NCI-H2227 (cell line): ENCODE results near the gene SMYD3.
"Not testable (repeated sequence)": the region's sequence is repeated elsewhere in the genome, so short reads cannot be mapped to it uniquely, and the experiment has no call there.

Experiments
- DNase-seq: peaks from one replicate; lab custom pipeline; 2025; ENCODE audit not compliant: unreplicated experiment; lab: John Stamatoyannopoulos, UW

Gene SMYD3

DNA sequence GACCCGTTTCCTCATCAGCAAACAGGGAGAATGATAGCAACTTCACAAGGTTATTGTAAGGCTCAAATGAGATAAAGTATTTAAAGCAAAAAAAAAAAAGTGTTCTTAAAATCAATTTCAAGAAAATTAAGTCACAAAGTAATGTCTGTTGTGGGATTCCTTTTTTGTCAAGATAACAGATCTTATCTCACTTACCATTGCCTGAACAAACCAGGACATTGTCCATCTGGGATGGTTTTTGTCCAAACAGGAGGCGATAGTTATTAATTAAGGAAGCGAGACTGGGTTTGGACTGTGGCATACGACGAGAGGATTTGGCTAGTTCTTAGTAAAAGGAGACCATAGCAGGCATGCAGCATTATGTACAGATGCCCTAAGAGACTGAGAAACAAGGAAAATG lies 458.4 kb downstream of the SMYD3 start:
- DNase-seq: no peak

DNA sequence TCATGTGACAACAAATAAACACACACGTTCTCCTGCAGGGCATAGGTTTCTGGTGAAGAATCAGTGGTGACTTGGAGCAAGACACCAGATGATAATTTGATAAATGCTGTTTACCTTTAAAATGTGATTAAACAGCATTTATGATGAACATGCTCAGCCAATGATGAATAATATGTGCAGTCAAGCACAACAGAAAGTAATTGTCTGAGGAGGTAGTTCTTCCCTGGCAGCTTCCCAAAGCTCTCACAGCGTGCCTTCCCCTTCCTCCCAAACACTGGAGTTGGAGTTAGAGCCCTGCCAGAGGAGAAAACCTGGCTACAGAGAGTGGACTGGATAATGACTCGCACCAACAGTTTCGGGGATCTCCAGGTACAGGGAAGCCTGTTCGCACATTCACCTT lies 463.5 kb downstream of the SMYD3 start:
- peak; percentile 5 for DNase-seq

DNA sequence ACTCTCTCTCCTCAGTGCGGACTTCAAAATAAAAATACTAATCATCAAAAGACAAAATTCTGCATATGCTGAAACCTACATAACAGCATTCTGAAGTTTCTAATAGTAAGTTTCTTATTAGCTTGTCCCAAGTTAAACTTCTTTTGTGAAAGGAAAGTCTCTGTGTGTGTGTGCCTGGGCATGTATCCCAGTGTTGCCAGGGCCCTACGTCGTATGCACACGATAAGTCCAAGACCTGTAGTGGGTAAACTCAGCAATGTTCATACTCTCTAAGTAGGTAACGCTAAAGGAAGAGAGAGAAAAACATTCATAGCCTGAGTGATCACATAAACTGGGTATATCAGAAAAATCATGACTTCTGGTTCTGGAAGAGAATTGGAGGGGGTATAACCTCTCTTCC lies 465.7 kb downstream of the SMYD3 start:
- DNase-seq: no peak

GRCh38 chr1:246040200-246040890 lies 466.7 kb downstream of the SMYD3 start:
- DNase-seq: no peak

DNA sequence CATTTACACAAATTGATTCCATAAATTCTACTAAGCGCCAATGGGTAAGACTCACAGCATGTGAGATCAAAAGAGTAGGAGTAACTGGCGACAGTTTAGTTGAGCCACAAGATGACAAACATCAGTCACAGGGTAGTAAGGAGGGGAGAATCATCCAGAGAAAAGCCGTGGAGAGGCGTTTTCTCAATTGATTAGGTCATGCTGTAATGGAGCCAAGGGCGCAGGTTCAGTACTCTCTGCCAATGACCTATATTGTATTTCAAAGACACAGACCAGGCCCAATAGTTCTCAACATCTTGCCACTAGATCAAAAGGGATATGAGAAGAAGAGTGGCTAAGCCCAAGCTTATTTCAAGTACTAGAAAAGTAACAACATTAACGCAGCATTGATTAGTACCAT lies 467.5 kb downstream of the SMYD3 start:
- no peak for DNase-seq

GRCh38 chr1:246037832-246038231 lies 469.2 kb downstream of the SMYD3 start:
- DNase-seq: no peak

DNA sequence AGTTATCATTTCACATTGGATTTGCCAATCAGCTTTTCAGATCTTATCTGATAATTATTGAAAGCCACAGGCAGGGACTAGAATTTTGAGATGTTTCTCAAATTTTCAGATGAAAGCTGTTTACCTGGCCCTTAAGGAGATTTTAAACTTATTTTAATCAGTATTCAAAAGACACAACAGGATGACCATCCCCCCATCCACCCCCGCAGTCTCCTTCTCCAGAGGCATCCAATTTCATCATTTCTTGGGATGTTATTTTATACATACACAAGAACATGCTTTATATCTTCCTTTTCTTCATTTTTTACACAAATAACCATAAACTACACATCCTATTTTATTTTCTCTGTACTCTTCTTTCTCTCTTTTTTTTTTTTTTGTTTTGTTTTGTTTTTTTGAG lies 470.9 kb downstream of the SMYD3 start:
- no peak for DNase-seq

DNA sequence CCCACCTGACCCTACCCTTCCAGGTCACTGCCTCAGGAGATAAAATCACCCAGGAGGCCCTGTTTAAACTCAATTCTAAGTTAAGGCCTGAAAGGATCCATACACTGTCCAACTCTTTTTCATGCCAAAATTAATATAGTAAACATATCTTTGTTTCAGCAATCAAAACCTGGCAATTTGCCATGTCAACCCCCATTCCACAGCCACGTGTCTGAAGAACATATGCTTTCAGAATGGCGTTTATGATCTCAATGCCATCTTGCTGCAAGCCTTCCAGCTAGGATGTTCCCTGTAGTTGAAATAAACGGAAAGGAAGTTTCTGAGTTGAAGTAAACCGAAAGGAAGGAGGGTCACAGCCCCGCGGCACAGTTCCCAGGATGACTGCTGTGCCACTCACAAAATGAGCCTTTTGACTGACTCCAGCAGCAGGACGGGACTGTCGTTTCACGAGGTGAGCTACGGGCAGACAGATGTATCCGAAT lies 472.0 kb downstream of the SMYD3 start:
- DNase-seq: no peak

- DNase-seq: no peak
Measured at GRCh38 chr1:246034630-246035029, 472.4 kb downstream of the SMYD3 start.

GRCh38 chr1:246032984-246033383 lies 474.1 kb downstream of the SMYD3 start:
- DNase-seq: no peak

GRCh38 chr1:246032031-246032551 lies 475.0 kb downstream of the SMYD3 start:
- DNase-seq: no peak

GRCh38 chr1:246029616-246030015 lies 477.5 kb downstream of the SMYD3 start:
- DNase-seq: no peak

- not testable (repeated sequence) for DNase-seq
Measured at GRCh38 chr1:246024118-246024517, 483.0 kb downstream of the SMYD3 start.

- DNase-seq: no peak
Measured at GRCh38 chr1:246020211-246020954, 486.7 kb downstream of the SMYD3 start.

- DNase-seq: no peak
Measured at GRCh38 chr1:246018146-246018545, 488.9 kb downstream of the SMYD3 start.

GRCh38 chr1:246012341-246012740 lies 494.7 kb downstream of the SMYD3 start:
- no peak for DNase-seq

DNA sequence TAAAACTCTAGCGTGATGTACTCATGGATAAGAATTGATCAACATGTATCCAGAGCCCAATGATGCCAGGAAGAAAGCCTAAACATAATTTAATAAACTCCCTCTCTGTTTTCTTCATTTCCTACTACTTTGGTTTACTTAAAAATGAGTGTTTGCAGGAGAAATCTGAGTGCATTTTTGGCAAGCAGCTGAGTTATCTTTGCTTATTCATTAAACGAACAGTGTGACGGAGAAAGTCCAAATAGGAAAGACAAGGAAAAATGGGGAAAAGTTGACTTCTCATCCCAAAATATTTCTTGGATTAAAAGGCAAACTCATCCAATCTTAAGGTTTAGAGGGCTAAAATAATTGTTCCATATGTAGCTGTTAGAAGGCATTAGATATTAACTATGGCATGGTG lies 496.7 kb downstream of the SMYD3 start:
- DNase-seq: no peak

DNA sequence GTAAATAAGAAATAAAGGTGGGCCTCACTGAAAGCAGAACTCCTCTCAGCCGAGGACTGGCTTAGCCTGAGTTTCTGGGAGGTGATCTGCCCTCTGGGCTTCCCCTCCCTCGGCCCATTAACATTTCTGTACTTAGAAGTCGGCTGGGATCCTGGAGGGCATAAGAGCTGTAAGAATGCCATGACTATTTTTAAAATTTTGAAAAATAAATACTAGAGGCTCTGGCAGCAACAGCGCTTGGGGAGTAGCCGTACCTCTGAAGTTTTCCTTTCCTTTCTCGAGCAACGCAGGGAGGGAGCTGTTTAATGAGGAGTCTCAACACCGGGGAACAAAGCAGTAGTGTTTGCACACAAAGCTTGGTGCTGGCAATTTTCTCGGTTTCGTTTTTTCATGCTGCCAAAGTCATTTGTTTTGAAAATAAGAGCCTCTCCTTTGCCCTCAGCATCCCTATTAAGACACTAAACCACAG lies 498.7 kb downstream of the SMYD3 start:
- DNase-seq: no peak

- DNase-seq: no peak
Measured at GRCh38 chr1:246005067-246005466, 502.0 kb downstream of the SMYD3 start.

- no peak for DNase-seq
Measured at GRCh38 chr1:246004301-246004700, 502.8 kb downstream of the SMYD3 start.

DNA sequence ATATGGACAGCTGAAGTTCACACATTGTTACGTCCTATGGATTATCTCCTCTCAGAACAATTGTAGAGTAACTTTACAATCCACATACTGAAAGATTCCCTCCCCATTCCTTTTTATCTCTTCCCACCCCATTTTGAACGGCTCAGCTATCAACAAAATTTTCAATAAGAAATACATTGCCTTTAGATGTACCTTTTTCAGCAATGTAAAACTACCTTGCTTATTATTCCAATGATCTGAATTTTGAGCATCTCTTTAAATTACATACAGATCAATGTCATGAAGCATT lies 503.7 kb downstream of the SMYD3 start:
- DNase-seq: no peak

DNA sequence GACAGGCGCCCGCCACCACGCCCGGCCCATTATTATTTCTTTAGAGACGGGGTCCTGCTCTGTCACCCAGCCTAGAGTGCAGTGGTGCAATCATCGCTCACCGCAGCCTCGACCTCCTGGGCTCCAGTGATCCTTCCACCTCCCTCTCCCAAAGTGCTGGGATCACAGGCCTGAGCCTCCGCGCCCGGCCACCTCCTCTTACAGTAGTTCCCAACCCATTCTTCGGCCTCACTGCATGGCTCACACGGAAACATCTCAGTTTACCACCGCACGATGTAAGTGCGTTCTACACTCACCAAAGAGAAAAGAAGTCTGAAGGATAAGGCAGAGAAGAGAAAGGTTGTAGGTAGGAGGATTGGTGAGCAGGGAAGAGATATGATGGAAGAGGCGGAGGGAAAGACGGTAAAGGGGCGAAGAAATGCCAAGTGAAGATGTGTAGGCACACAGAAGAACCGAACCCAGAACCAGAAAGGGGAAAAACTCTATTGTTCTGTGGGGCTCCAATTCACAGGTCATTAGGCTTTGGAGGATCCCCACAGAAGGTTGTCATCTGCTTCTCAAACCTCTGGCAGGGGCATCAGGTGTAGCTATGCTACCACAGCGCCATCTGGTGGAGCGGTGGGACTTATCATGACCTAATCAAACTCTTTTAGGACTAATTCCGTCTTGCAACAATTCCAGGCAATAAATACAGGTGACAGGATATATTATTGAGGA lies 504.2 kb downstream of the SMYD3 start:
- DNase-seq: peak; percentile 81
